Mesodermal cell (in vitro differentiated cells): ENCODE results near the gene IDH2.
A peak's percentile ranks its signal among the peaks of the same experiment; 100 is the strongest.

Experiments used
- H3K27ac ChIP-seq: 2 replicates; pipeline ENCODE4 v1.7.0; 2013; ENCODE audit warnings: mild to moderate bottlenecking, low read depth, low read length, moderate library complexity; ENCODE audit not compliant: severe bottlenecking
- H3K36me3 ChIP-seq: 2 replicates; pipeline ENCODE4 v1.7.1; 2013; ENCODE audit warnings: mild to moderate bottlenecking, low read length, moderate library complexity; ENCODE audit not compliant: control insufficient read depth, insufficient read depth
- H3K4me1 ChIP-seq: one replicate; pipeline ENCODE4 v1.7.1; 2013; ENCODE audit warnings: mild to moderate bottlenecking, low read length; ENCODE audit not compliant: insufficient read depth, control insufficient read depth, poor library complexity, severe bottlenecking
- H3K4me3 ChIP-seq: 2 replicates; pipeline ENCODE4 v1.7.0; 2013; ENCODE audit warnings: low read length, control low read depth, mild to moderate bottlenecking; ENCODE audit not compliant: insufficient read depth, poor library complexity, severe bottlenecking; ENCODE audit errors: extremely low read depth
- H3K9me3 ChIP-seq: 2 replicates; pipeline ENCODE4 v1.7.1; 2013; ENCODE audit warnings: mild to moderate bottlenecking, low read length, moderate library complexity; ENCODE audit not compliant: control insufficient read depth
- WGBS, 2 experiments: methylation state at CpG; one replicate each; pipeline ENCODE4 v1.1.5; 2013; ENCODE audit warnings: missing lambda C conversion rate in 2 of 2; ENCODE audit not compliant: insufficient coverage in 2 of 2; 5-methylcytosine and 5-hydroxymethylcytosine counted together

Gene IDH2

GRCh38 chr15:90083419-90083818 lies 18.8 kb downstream of the IDH2 start:
- Histone ChIP-seq H3K27ac (no peak overlapping the region), H3K36me3 (peaks cover 76% of the 10 kb centered on the region), H3K9me3 (no peaks in the 10 kb centered on the region), H3K4me3 (no peak overlapping the region), H3K4me1 (peaks cover 7% of the 10 kb centered on the region)
- 94 to 100% methylated on average over 3 to 5 of the region's 5 CpGs for WGBS, 2 experiments

- peaks cover 78% of the 10 kb centered on the region for H3K36me3 ChIP-seq
Observed at GRCh38 chr15:90082140-90082715, 20.0 kb downstream of the IDH2 start.

DNA sequence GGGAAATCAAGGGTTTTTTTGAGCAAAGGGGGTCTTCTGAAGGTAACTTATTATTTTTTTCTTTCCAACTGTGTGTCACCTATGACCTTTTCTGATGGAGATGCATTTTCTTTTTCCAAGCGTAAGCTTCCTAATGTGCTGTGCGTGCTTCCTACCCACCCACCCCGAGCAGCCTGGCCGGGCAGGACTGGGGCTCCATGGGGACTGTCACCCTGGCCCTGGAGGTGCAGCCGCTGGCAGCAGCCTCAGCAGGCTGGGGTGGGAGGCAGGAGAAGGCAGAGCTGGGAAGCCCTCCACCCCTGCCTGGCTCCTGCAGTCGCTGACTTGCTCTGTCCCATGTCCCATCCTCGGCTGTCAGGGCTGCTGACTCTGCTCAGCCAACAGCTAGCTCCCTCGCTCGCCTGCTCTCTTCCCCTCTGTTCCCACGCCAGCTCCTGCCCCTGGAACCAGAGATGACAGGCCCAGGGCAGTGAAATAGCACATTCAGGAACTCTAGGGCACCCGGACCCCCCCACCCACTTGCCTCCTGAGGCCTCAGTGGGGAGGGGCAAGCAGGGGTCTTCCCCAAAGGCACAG lies 21.4 kb downstream of the IDH2 start:
- WGBS, 2 experiments, result 92 to 94% methylated on average over 9 to 10 of the region's 11 CpGs
- Histone ChIP-seq H3K4me3 (no peak overlapping the region), H3K27ac (no peak overlapping the region), H3K4me1 (peaks cover 13% of the 10 kb centered on the region), H3K9me3 (no peaks in the 10 kb centered on the region), H3K36me3 (peaks cover 80% of the 10 kb centered on the region)

More at GRCh38 chr15:90082140-90082715, 20.0 kb downstream of the IDH2 start:
- Histone ChIP-seq H3K4me1 (peaks cover 7% of the 10 kb centered on the region), H3K9me3 (no peaks in the 10 kb centered on the region), H3K4me3 (no peak overlapping the region), H3K27ac (no peak overlapping the region)
- 56 to 60% methylated on average over 6 to 9 of the region's 9 CpGs for WGBS, 2 experiments

DNA sequence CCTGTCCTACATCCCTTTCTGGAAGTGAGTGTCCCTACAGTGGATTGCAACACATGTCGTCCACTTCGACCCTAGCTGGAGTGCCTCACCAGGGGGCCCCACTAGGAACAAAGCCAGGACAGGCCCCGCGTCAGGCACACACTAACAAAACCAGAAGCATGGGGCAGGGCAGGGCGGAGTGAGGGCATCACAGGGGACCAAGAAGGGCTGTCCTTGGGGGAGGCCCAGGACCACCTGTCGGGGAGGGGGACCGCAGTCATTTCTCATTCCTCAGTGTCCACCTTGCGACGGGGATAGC lies 21.9 kb downstream of the IDH2 start:
- H3K36me3 ChIP-seq, result peaks cover 80% of the 10 kb centered on the region
- no peaks in the 10 kb centered on the region for H3K9me3 ChIP-seq
- 85 to 88% methylated on average over 3 to 9 of the region's 9 CpGs for WGBS, 2 experiments

GRCh38 chr15:90079619-90080457 lies 22.4 kb downstream of the IDH2 start:
- peaks cover 75% of the 10 kb centered on the region for H3K36me3 ChIP-seq

More for the DNA sequence above, 21.9 kb downstream of the IDH2 start:
- no peak overlapping the region for H3K4me3 ChIP-seq
- no peak overlapping the region for H3K27ac ChIP-seq
- H3K4me1 ChIP-seq, result peaks cover 18% of the 10 kb centered on the region

GRCh38 chr15:90078965-90079364 lies 23.3 kb downstream of the IDH2 start:
- H3K4me1 ChIP-seq, result peaks cover 20% of the 10 kb centered on the region
- H3K27ac ChIP-seq, result no peak overlapping the region
- no peak overlapping the region for H3K4me3 ChIP-seq
- WGBS, 2 experiments, result 88% methylated on average over 5 to 7 of the region's 7 CpGs
- no peaks in the 10 kb centered on the region for H3K9me3 ChIP-seq
- peaks cover 75% of the 10 kb centered on the region for H3K36me3 ChIP-seq

More at GRCh38 chr15:90079619-90080457, 22.4 kb downstream of the IDH2 start:
- H3K9me3 ChIP-seq, result no peaks in the 10 kb centered on the region
- WGBS, 2 experiments, result 92 to 96% methylated on average over 26 of the region's 28 CpGs
- H3K4me1 ChIP-seq, result peaks cover 20% of the 10 kb centered on the region
- H3K4me3 ChIP-seq, result no peak overlapping the region
- no peak overlapping the region for H3K27ac ChIP-seq

GRCh38 chr15:90076716-90077115 lies 25.6 kb downstream of the IDH2 start:
- peaks cover 13% of the 10 kb centered on the region for H3K4me1 ChIP-seq
- 68 to 92% methylated on average over 4 to 5 of the region's 6 CpGs for WGBS, 2 experiments
- no peak overlapping the region for H3K4me3 ChIP-seq
- no peak overlapping the region for H3K27ac ChIP-seq
- peaks cover 85% of the 10 kb centered on the region for H3K36me3 ChIP-seq
- no peaks in the 10 kb centered on the region for H3K9me3 ChIP-seq

DNA sequence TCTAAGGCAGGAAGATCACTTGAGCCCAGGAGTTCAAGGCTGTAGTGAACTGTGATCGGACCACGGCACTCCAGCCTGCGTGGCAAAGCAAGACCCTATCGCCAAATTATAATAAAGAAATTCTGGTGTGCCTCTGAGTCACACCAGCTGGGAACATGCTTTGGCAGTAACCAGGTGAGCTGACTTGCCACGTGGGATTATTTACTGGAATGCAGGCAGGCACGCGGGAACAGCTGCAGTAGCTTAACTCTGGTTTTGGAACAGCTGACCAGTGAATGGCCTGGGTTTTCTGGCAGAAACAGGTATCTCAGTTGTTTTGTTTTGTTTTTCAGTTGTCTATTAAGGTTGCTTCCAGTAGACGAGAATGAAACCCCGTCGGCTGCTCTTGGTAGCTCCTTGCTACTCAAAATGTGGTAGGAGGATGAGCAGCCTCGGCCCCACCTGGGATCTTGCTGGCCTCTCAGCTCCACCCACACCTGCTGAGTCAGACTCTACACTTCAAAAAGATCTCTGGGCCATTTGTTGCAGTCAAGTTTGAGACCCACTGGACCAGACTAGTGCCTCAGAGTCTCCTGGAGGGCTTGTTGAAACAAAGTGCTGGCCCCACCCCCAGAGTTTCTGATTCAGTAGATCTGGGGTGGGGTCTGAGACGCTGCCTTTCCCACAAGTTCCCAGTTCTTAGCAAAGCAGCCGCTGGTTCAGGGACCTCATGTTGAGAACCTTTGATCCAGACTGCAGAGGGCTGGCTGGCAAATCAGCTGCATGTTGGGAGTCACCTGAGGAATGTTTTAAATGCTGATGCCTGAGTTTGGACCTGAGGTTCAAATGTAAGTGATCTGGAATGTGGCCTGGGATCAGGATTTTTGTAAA lies 26.6 kb downstream of the IDH2 start:
- Histone ChIP-seq H3K4me1 (peaks cover 13% of the 10 kb centered on the region), H3K4me3 (no peak overlapping the region), H3K9me3 (no peaks in the 10 kb centered on the region), H3K36me3 (peaks cover 80% of the 10 kb centered on the region), H3K27ac (peak overlapping the region; percentile 23)
- 56 to 57% methylated on average over 10 to 13 of the region's 13 CpGs for WGBS, 2 experiments

GRCh38 chr15:90074916-90075315 lies 27.4 kb downstream of the IDH2 start:
- 60 to 95% methylated on average over 1 to 4 of the region's 5 CpGs for WGBS, 2 experiments
- Histone ChIP-seq H3K4me1 (peaks cover 13% of the 10 kb centered on the region), H3K36me3 (peaks cover 74% of the 10 kb centered on the region), H3K9me3 (no peaks in the 10 kb centered on the region), H3K27ac (peak overlapping the region; percentile 23), H3K4me3 (no peak overlapping the region)

- Histone ChIP-seq H3K36me3 (peaks cover 74% of the 10 kb centered on the region), H3K4me1 (peaks cover 13% of the 10 kb centered on the region), H3K27ac (no peak overlapping the region), H3K4me3 (no peak overlapping the region), H3K9me3 (no peaks in the 10 kb centered on the region)
- WGBS, 2 experiments, result 94 to 96% methylated on average over 11 to 12 of the region's 12 CpGs
Observed at GRCh38 chr15:90074023-90074422, 28.2 kb downstream of the IDH2 start.
